ENCODE measurements around the gene ZNF37A.

- no peak for TF ChIP-seq CTCF (IDR thresholded peaks at IDR 0.05)
- no peak for TF ChIP-seq POLR2A (IDR thresholded peaks at IDR 0.05)
Observed at GRCh38 chr10:38156416-38157269, 62.5 kb downstream of the ZNF37A start.

Data from Peyer's patch (tissue), 4 donors.